Immature natural killer cell (primary cell): ENCODE data around the gene TMEM139. TPM values are rescaled to one million over a fixed set of nuclear protein-coding genes. Genes with fewer than 3 reads are reported as not detected.

Experiments
- DNase-seq, 3 donors: peaks; one replicate each; pipeline ENCODE4 v3.0.0; 2022; ENCODE audit warnings: mixed read lengths in 1 of 3
- H3K27ac Mint-ChIP-seq, 6 donors: one replicate each; pipeline ENCODE4 v1.8.0; 2020; ENCODE audit warnings: mixed read lengths in 6 of 6, mild to moderate bottlenecking in 5 of 6, inconsistent platforms in 4 of 6, moderate library complexity in 3 of 6
- H3K27me3 Mint-ChIP-seq, 3 donors: one replicate each; pipeline ENCODE4 v1.8.0; 2020 to 2021; ENCODE audit warnings: low read depth in 3 of 3, mild to moderate bottlenecking in 3 of 3, mixed read lengths in 3 of 3, moderate library complexity in 3 of 3, inconsistent platforms in 1 of 3
- H3K36me3 Mint-ChIP-seq, 3 donors: one replicate each; pipeline ENCODE4 v1.8.0; 2020; ENCODE audit warnings: mixed read lengths in 3 of 3, inconsistent platforms in 2 of 3, mild to moderate bottlenecking in 2 of 3
- H3K4me1 Mint-ChIP-seq, 2 donors: one replicate each; pipeline ENCODE4 v1.8.0; 2020; ENCODE audit warnings: inconsistent platforms in 2 of 2, mild to moderate bottlenecking in 2 of 2, mixed read lengths in 2 of 2, moderate library complexity in 1 of 2
- H3K4me3 Mint-ChIP-seq, 5 donors: one replicate each; pipeline ENCODE4 v1.8.0; 2020; ENCODE audit warnings: mild to moderate bottlenecking in 5 of 5, mixed read lengths in 5 of 5, inconsistent platforms in 3 of 5, moderate library complexity in 3 of 5
- H3K9me3 Mint-ChIP-seq, 6 donors: one replicate each; pipeline ENCODE4 v1.8.0; 2020; ENCODE audit warnings: mild to moderate bottlenecking in 6 of 6, mixed read lengths in 6 of 6, inconsistent platforms in 4 of 6, moderate library complexity in 3 of 6
- polyA plus RNA-seq, 3 donors: library from polyadenylated mRNA; unstranded; fragments of 300-500 nt; fragmentation: Illumina TruSeq; gene quantifications; one replicate each; pipeline ENCODE4 v1.2.3, GENCODE V29; 2021

Gene TMEM139
- polyA plus RNA-seq, 3 donors from 2014 or later, result not detected

GRCh38 chr7:143300959-143301935, 16.5 kb downstream of the TMEM139 start:
- Mint-ChIP-seq H3K9me3 (no peaks in the 10 kb centered on the region), H3K27ac (peak overlapping the region in 4 of 6 donors; percentile 1 to 53 (median 11)), H3K36me3 (peaks cover 45 to 80% (median 48%) of the 10 kb centered on the region in 3 donors), H3K4me3 (no peak overlapping the region), H3K27me3 (peaks cover 0 to 1% (median 0%) of the 10 kb centered on the region in 3 donors), H3K4me1 (peaks cover 9 to 24% of the 10 kb centered on the region in 2 donors)
- no peak for DNase-seq

- Mint-ChIP-seq H3K27me3 (peaks cover 1 to 3% (median 2%) of the 10 kb centered on the region in 3 donors), H3K9me3 (no peaks in the 10 kb centered on the region), H3K36me3 (peaks cover 51 to 75% (median 62%) of the 10 kb centered on the region in 3 donors), H3K4me3 (no peak overlapping the region), H3K27ac (no peak overlapping the region), H3K4me1 (peaks cover 8 to 27% of the 10 kb centered on the region in 2 donors)
- DNase-seq, result no peak
Measured at GRCh38 chr7:143303733-143304132, 19.0 kb downstream of the TMEM139 start.

GRCh38 chr7:143304938-143305337, 20.2 kb downstream of the TMEM139 start:
- no peak for DNase-seq
- H3K9me3 Mint-ChIP-seq, result no peaks in the 10 kb centered on the region
- peaks cover 45 to 69% (median 62%) of the 10 kb centered on the region in 3 donors for H3K36me3 Mint-ChIP-seq
- H3K27ac Mint-ChIP-seq, result no peak overlapping the region
- no peak overlapping the region for H3K4me3 Mint-ChIP-seq
- peaks cover 14 to 29% of the 10 kb centered on the region in 2 donors for H3K4me1 Mint-ChIP-seq
- H3K27me3 Mint-ChIP-seq, result peaks cover 1 to 3% (median 2%) of the 10 kb centered on the region in 3 donors

GRCh38 chr7:143305423-143306070, 20.8 kb downstream of the TMEM139 start:
- Mint-ChIP-seq H3K36me3 (peaks cover 40 to 63% (median 58%) of the 10 kb centered on the region in 3 donors), H3K4me3 (no peak overlapping the region), H3K9me3 (no peaks in the 10 kb centered on the region), H3K27me3 (peaks cover 1 to 3% (median 2%) of the 10 kb centered on the region in 3 donors), H3K4me1 (peaks cover 18 to 36% of the 10 kb centered on the region in 2 donors), H3K27ac (peak overlapping the region in 2 of 6 donors; percentile 7 to 36)
- DNase-seq, result peak; percentile 28 to 34 (median 28)

- Mint-ChIP-seq H3K27ac (peak overlapping the region in 4 of 6 donors; percentile 63 to 76 (median 68)), H3K4me3 (no peak overlapping the region), H3K27me3 (peaks cover 1 to 3% (median 2%) of the 10 kb centered on the region in 3 donors), H3K9me3 (no peaks in the 10 kb centered on the region), H3K36me3 (peaks cover 27 to 37% (median 34%) of the 10 kb centered on the region in 3 donors), H3K4me1 (peaks cover 38 to 55% of the 10 kb centered on the region in 2 donors)
- DNase-seq, result no peak
Measured at GRCh38 chr7:143308632-143309031, 23.9 kb downstream of the TMEM139 start.

- Mint-ChIP-seq H3K27ac (no peak overlapping the region), H3K4me1 (peaks cover 33% of the 10 kb centered on the region in 2 donors), H3K4me3 (no peak overlapping the region), H3K9me3 (no peaks in the 10 kb centered on the region), H3K27me3 (peaks cover 0 to 2% (median under 1%) of the 10 kb centered on the region in 3 donors), H3K36me3 (peaks cover 0 to 3% (median 0%) of the 10 kb centered on the region in 3 donors)
- no peak for DNase-seq
Measured at GRCh38 chr7:143314127-143314526, 29.4 kb downstream of the TMEM139 start.

GRCh38 chr7:143315776-143316175, 31.0 kb downstream of the TMEM139 start, which contains the start of gene CLCN1:
Gene CLCN1, plus strand, starts transcription at chr7:143316111. Its CDS starts 102 bp downstream, at chr7:143316213.
- Mint-ChIP-seq H3K36me3 (peaks cover 0 to 3% (median 0%) of the 10 kb centered on the region in 3 donors), H3K27me3 (peaks cover 1 to 5% (median 1%) of the 10 kb centered on the region in 3 donors), H3K4me3 (no peak within 1 kb of the TSS), H3K9me3 (no peaks in the 10 kb centered on the region), H3K27ac (no peak within 1 kb of the TSS), H3K4me1 (peaks cover 17 to 18% of the 10 kb centered on the region in 2 donors)
- DNase-seq, result no peak

- Mint-ChIP-seq H3K36me3 (no peaks in the 10 kb centered on the region), H3K9me3 (no peaks in the 10 kb centered on the region), H3K4me3 (no peak overlapping the region), H3K4me1 (peaks cover 10% of the 10 kb centered on the region in 2 donors), H3K27me3 (peaks cover 1 to 5% (median 1%) of the 10 kb centered on the region in 3 donors), H3K27ac (no peak overlapping the region)
- DNase-seq, result no peak
Measured at GRCh38 chr7:143316492-143316891, 31.7 kb downstream of the TMEM139 start.

- Mint-ChIP-seq H3K4me1 (no peaks in the 10 kb centered on the region), H3K27me3 (peaks cover 1 to 6% (median 1%) of the 10 kb centered on the region in 3 donors), H3K4me3 (no peak overlapping the region), H3K36me3 (no peaks in the 10 kb centered on the region), H3K27ac (no peak overlapping the region), H3K9me3 (no peaks in the 10 kb centered on the region)
- no peak for DNase-seq
Measured at GRCh38 chr7:143318661-143319060, 33.9 kb downstream of the TMEM139 start.

- no peaks in the 10 kb centered on the region for H3K9me3 Mint-ChIP-seq
- H3K36me3 Mint-ChIP-seq, result no peaks in the 10 kb centered on the region
- peaks cover 10% of the 10 kb centered on the region in 2 donors for H3K4me1 Mint-ChIP-seq
- H3K4me3 Mint-ChIP-seq, result no peak overlapping the region
- peaks cover 1 to 6% (median 3%) of the 10 kb centered on the region in 3 donors for H3K27me3 Mint-ChIP-seq
- no peak for DNase-seq
- H3K27ac Mint-ChIP-seq, result no peak overlapping the region
Measured at GRCh38 chr7:143320620-143321019, 35.9 kb downstream of the TMEM139 start.

GRCh38 chr7:143321242-143321641, 36.5 kb downstream of the TMEM139 start:
- H3K27ac Mint-ChIP-seq, result no peak overlapping the region
- no peak overlapping the region for H3K4me3 Mint-ChIP-seq
- H3K36me3 Mint-ChIP-seq, result no peaks in the 10 kb centered on the region
- H3K27me3 Mint-ChIP-seq, result peaks cover 1 to 6% (median 3%) of the 10 kb centered on the region in 3 donors
- no peak for DNase-seq
- peaks cover 13 to 14% of the 10 kb centered on the region in 2 donors for H3K4me1 Mint-ChIP-seq
- H3K9me3 Mint-ChIP-seq, result no peaks in the 10 kb centered on the region

GRCh38 chr7:143321734-143322133, 37.0 kb downstream of the TMEM139 start:
- H3K9me3 Mint-ChIP-seq, result no peaks in the 10 kb centered on the region
- peaks cover 1 to 5% (median 3%) of the 10 kb centered on the region in 3 donors for H3K27me3 Mint-ChIP-seq
- H3K4me3 Mint-ChIP-seq, result no peak overlapping the region
- H3K36me3 Mint-ChIP-seq, result no peaks in the 10 kb centered on the region
- no peak for DNase-seq
- no peak overlapping the region for H3K27ac Mint-ChIP-seq
- H3K4me1 Mint-ChIP-seq, result peaks cover 13 to 15% of the 10 kb centered on the region in 2 donors

GRCh38 chr7:143322760-143323633, 38.2 kb downstream of the TMEM139 start:
- Mint-ChIP-seq H3K9me3 (no peaks in the 10 kb centered on the region), H3K27ac (peak overlapping the region in 1 of 6 donors; percentile 11), H3K36me3 (no peaks in the 10 kb centered on the region), H3K4me1 (peaks cover 13 to 15% of the 10 kb centered on the region in 2 donors), H3K27me3 (peaks cover 1 to 4% (median 3%) of the 10 kb centered on the region in 3 donors), H3K4me3 (no peak overlapping the region)
- no peak for DNase-seq
